ENCODE measurements around the gene MVB12B.

GRCh38 chr9:126451316-126451885 is 124.8 kb downstream of the MVB12B start:
- TF ChIP-seq CTCF (IDR thresholded peaks at IDR 0.05) (no peak), SIN3A (IDR thresholded peaks at IDR 0.05; ENCODE audit: borderline replicate concordance, insufficient read depth, low read depth, low read length) (no peak), POLR2AphosphoS5 (IDR thresholded peaks at IDR 0.05; ENCODE audit: low read depth, low read length) (no peak)
